ENCODE measurements around the gene SZT2.

SZT2 gene

DNA sequence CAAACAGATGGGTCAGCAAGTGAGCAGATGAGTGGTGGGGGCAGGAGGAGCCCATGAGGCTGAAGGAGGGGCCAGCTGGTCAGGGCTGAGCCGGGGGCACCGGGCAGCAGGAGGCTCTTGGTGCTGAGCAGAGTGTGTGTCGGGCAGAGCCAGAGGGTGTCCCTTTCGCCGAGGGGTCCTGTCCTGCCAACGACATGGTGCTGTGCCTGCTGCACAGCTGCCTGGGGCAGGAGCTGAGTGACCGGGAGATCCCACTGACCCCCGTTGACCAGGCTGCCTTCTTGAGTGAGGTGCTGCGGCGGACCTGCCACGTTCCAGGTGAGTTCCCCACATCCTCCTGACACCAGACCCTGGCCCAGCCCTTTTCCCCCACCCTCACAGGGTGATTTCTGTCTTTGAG lies 36.5 kb downstream of the SZT2 start:
- no peak for DNase-seq

- no peak for DNase-seq
Measured at GRCh38 chr1:43427524-43427923, 37.8 kb downstream of the SZT2 start.

DNA sequence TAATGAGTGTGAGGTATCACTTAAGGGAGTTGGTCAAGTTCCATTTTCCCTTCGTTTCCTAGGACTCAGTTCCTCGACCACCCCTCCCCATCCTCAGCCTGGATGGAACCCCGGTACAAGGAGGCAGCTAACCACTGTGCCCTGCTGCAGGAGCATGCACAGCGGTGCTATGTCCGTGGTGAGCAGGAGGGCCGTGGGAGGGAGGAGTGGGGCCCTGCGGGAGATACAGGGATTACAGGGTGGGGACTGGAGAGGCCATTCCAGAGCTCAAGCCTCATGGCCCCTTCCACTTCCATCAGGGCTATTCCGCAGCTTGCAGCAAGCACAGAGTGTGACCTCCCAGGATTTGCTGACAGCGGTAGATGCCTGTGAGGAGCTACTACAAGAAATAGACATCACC lies 38.2 kb downstream of the SZT2 start:
- no peak for DNase-seq

DNA sequence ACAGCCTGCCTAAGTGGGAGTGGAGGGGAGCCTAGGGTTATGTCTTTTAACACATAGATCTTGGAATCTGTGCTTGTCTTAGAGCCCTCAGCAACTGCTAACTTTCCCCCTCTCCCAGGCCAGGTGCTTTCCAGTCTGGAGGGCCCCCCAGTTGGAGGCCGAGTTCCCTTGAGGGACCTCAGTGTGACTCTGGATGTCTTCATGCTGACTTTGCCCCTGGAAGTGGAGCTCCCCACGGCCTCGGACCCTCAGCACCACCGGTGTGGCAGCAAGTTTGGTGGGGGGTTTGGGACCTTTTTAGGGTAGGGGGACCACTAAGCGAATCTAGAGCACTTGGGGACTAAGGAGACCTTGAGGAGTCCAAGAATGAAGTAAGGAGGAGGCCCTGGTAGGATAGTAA lies 41.1 kb downstream of the SZT2 start:
- no peak for DNase-seq

DNA sequence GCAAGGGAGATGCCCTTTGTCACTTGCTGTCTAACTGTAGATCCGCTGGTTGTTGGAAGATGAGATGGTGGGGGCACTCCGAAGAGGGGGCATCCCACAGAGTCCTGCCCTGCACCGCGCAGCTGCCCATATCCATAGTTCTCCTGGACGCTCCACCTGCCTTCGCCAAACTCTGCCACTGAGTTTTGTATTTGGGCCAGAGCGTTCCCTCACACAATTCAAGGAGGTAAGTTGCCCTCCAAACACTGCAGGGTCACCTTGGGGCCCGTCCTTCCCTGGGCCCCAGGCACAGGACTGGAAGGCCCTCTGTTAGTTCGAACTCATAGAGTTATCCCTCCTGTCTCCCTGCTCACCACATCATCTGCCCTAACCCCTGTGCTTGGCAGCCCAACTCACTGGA lies 42.0 kb downstream of the SZT2 start:
- DNase-seq = no peak

GRCh38 chr1:43432171-43432860 lies 42.6 kb downstream of the SZT2 start:
- DNase-seq = no peak

GRCh38 chr1:43432907-43433306 lies 43.2 kb downstream of the SZT2 start:
- no peak for DNase-seq

GRCh38 chr1:43434256-43434655 lies 44.6 kb downstream of the SZT2 start:
- no peak for DNase-seq

- no peak for DNase-seq
Measured at GRCh38 chr1:43435146-43436145, 45.7 kb downstream of the SZT2 start.

DNA sequence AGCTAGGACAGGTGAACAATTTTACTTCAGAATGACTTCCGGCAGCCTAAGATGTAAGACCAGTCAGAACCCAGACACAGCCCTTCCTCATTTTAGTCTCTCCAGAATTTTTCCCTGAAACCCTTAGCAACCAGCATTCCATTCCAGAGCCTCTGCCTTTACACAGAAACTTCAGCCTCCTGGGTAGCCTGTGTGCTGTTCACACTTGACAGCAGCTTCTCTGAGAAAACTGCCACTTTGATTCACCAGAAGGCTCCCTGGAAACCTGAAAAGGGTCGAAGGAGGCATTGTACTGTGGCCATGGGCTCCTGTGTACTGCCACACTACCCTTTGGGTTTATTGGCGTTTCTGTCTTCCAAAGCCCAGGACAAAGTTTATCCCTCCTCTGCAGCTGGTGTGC lies 46.7 kb downstream of the SZT2 start:
- no peak for DNase-seq

- DNase-seq = no peak
Measured at GRCh38 chr1:43437031-43437973, 47.6 kb downstream of the SZT2 start.

- no peak for DNase-seq
Measured at GRCh38 chr1:43438006-43438405, 48.3 kb downstream of the SZT2 start.

- no peak for DNase-seq
Measured at GRCh38 chr1:43438576-43438952, 48.9 kb downstream of the SZT2 start.

- DNase-seq = no peak
Measured at GRCh38 chr1:43438953-43439581, 49.4 kb downstream of the SZT2 start.

- DNase-seq = no peak
Measured at GRCh38 chr1:43439781-43440180, 50.1 kb downstream of the SZT2 start.

DNA sequence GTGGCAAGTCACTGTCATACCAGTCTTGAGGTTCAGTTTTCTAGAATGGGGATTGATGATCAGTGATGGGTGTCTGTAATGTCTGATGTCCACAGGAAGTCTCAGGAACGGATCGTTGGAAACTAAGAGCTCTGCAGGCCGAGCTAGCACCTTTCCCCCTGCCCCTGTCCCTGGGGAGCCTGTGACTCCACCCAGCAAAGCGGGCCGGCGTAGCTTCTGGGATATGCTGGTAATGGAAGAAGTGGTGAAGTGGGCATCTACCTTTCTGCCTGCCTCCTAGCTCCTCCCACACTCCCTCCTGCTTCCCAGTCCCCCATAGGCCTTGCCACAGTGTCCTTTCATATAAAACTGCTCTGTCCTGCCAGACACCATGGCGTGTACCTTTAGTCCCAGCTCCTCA lies 50.7 kb downstream of the SZT2 start:
- no peak for DNase-seq

GRCh38 chr1:43441166-43441893 lies 51.6 kb downstream of the SZT2 start:
- DNase-seq = no peak

DNA sequence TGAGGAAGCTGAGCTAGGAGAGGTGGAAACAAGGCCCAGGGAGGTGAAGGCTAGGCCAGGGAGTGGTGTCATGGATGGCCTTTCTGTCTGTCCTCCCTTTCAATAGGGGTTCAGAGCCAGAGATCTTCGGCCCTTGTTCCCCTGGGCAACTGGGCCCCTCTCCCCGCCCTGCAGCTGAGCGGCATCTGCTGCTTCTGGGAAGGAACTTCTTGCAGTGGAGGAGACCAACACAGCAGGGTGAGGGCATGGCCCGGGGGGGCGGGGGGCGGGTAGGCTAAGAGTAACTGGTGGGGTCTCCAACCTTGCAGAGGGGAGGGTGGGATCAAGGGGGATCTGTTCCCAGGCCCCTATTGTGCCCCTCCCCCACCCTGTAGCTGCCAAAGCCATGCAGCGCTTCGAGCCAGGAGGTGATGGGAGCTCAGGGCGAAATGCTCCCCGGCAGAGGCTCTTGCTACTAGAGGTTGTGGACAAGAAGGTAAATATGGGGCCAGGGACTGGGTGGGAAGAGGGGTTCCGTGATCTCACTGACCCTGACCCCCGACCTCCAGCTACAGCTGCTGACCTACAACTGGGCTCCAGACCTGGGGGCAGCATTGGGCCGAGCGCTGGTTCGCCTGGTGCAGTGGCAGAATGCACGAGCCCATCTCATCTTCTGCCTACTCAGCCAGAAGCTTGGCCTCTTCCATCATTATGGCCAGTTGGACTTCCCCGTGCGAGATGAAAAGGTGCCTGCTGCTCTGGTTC lies 52.4 kb downstream of the SZT2 start:
- no peak for DNase-seq

- no peak for DNase-seq
Measured at GRCh38 chr1:43442756-43443155, 53.1 kb downstream of the SZT2 start.

GRCh38 chr1:43443197-43443946 lies 53.7 kb downstream of the SZT2 start:
- DNase-seq = no peak

All from RPMI8226 (cell line).